ENCODE data around the gene IGDCC3. TPM values are rescaled to one million over a fixed set of nuclear protein-coding genes. Genes with fewer than 3 reads are reported as not detected.

The IGDCC3 gene
- total and polyA plus RNA-seq, 2 of the 8 experiments (the other 6 are each of a cell fraction or from before 2014, with no cell fraction given): 26.8 to 45.7 TPM

DNA sequence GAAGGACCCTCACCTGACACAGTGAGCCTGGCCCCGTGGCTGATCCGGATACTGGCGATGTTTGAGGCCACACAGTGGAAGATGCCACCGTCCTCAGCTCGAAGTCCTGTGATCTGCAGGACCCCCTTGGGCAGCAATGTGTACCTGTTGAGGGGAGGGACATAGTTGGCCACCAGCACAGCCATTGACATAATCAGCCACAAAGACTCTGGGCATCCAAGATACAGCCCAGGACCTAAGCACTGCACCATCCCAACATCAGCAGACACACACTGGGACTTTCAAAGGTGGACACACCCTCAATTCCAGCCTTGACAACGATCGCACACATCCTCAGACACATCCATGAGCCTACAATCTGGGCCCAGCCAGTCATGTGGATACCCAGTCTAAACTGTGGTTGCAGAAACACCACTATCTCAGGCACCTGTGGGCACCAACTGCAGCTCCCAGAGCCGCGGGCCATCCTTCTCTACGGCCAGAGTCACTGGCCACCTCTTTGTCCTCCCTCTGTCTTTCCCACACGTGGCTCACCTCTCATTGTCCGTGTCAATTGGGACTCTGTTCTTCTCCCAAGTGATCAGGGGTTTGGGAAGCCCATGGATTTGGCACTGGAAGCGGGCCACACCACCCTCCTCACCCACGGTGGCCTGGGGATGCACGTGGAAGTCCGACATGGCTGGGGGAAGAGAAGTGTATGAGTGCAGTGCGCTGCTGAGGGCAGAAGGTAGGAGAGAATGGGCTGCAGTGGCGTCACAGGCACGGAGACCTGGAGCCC lies 42.3 kb downstream of the IGDCC3 start (continued):
- TF ChIP-seq SAP30 (IDR thresholded peaks at IDR 0.05; ENCODE audit: insufficient read depth, insufficient replicate concordance, low read length): no peak
- TF ChIP-seq BACH1 (IDR thresholded peaks at IDR 0.05; ENCODE audit: low read length): no peak
- no peak for TF ChIP-seq CBX5 (IDR thresholded peaks at IDR 0.05; ENCODE audit: low read depth, low read length)
- no peak for TF ChIP-seq EP300 (IDR thresholded peaks at IDR 0.05; ENCODE audit: borderline replicate concordance in 1 of 2, low read depth in 2 of 2, low read length in 2 of 2)
- no peak for TF ChIP-seq GABPA (IDR thresholded peaks at IDR 0.05; ENCODE audit: borderline replicate concordance, insufficient read depth, low read length)
- no peak for TF ChIP-seq EZH2 (IDR thresholded peaks at IDR 0.05; ENCODE audit: low read depth, low read length, severe bottlenecking)
- TF ChIP-seq JUN (IDR thresholded peaks at IDR 0.05; ENCODE audit: low read depth, low read length): no peak
- no peak for TF ChIP-seq HDAC6 (IDR thresholded peaks at IDR 0.05; ENCODE audit: low read depth, low read length)
- TF ChIP-seq POU5F1 (IDR thresholded peaks at IDR 0.05; ENCODE audit: low read depth, low read length): no peak
- TF ChIP-seq, protein P1, sequence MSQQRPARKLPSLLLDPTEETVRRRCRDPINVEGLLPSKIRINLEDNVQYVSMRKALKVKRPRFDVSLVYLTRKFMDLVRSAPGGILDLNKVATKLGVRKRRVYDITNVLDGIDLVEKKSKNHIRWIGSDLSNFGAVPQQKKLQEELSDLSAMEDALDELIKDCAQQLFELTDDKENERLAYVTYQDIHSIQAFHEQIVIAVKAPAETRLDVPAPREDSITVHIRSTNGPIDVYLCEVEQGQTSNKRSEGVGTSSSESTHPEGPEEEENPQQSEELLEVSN (IDR thresholded peaks at IDR 0.05): no peak
- no peak for TF ChIP-seq SP2 (IDR thresholded peaks at IDR 0.05; ENCODE audit: low read length)

Data from H1 (cell line).